ENCODE measurements around the gene LAMTOR3.

DNA sequence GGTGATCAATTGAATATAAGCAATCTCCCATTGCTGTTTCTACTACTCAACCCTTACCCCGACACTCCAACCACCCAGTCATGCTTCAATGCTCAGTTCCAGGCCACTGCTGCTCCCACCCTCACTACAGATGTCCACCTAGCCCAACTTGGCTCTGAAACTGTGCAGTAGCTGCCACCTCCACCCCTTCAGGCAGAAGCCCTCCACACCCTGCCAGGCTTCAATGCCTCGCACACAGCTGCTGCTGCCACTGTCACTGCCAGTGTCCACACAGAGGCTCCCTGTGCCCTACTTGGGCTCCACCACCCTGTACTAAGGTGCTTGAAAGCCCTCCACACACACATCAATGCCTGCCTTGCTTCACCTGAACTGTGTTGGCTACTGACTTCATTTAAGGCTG, 34.6 kb downstream of the LAMTOR3 start:
- TF ChIP-seq, protein P1, sequence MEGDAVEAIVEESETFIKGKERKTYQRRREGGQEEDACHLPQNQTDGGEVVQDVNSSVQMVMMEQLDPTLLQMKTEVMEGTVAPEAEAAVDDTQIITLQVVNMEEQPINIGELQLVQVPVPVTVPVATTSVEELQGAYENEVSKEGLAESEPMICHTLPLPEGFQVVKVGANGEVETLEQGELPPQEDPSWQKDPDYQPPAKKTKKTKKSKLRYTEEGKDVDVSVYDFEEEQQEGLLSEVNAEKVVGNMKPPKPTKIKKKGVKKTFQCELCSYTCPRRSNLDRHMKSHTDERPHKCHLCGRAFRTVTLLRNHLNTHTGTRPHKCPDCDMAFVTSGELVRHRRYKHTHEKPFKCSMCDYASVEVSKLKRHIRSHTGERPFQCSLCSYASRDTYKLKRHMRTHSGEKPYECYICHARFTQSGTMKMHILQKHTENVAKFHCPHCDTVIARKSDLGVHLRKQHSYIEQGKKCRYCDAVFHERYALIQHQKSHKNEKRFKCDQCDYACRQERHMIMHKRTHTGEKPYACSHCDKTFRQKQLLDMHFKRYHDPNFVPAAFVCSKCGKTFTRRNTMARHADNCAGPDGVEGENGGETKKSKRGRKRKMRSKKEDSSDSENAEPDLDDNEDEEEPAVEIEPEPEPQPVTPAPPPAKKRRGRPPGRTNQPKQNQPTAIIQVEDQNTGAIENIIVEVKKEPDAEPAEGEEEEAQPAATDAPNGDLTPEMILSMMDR (IDR thresholded peaks at IDR 0.05), result no peak
- TF ChIP-seq ZFX (IDR thresholded peaks at IDR 0.05; ENCODE audit: borderline replicate concordance), result no peak
